Parathyroid adenoma (tissue), 2 donors: ENCODE data around the gene ZNF526.
A peak's percentile ranks its signal among the peaks of the same experiment; 100 is the strongest.

Source experiments
- H2AFZ ChIP-seq: fragments of 300-600 bp; sonication (generic); one replicate; pipeline ENCODE4 v1.7.0; 2017; ENCODE audit warnings: antibody characterized with exemption, mild to moderate bottlenecking
- H3K27ac ChIP-seq: fragments of 300-600 bp; sonication (generic); one replicate; pipeline ENCODE4 v1.7.0; 2017
- H3K27me3 ChIP-seq: fragments of 300-600 bp; sonication (generic); one replicate; pipeline ENCODE4 v1.7.0; 2017; ENCODE audit warnings: low read length; ENCODE audit not compliant: control insufficient read depth, insufficient read depth
- H3K36me3 ChIP-seq: fragments of 300-600 bp; sonication (generic); one replicate; pipeline ENCODE4 v1.7.0; 2017; ENCODE audit warnings: low read length; ENCODE audit not compliant: control insufficient read depth, insufficient read depth
- H3K4me1 ChIP-seq: fragments of 300-600 bp; sonication (generic); one replicate; pipeline ENCODE4 v1.7.0; 2017; ENCODE audit warnings: control low read depth
- H3K4me2 ChIP-seq: fragments of 300-600 bp; sonication (generic); one replicate; pipeline ENCODE4 v1.7.0; 2017; ENCODE audit warnings: low read length
- H3K4me3 ChIP-seq: fragments of 300-600 bp; sonication (generic); one replicate; pipeline ENCODE4 v1.7.0; 2017; ENCODE audit warnings: low read depth, low read length
- H3K79me2 ChIP-seq: fragments of 300-600 bp; sonication (generic); one replicate; pipeline ENCODE4 v1.7.0; 2017; ENCODE audit warnings: control low read depth
- H3K9ac ChIP-seq: fragments of 300-600 bp; sonication (generic); one replicate; pipeline ENCODE4 v1.7.0; 2017; ENCODE audit warnings: mild to moderate bottlenecking
- H3K9me3 ChIP-seq: fragments of 300-600 bp; sonication (generic); one replicate; pipeline ENCODE4 v1.7.0; 2017; ENCODE audit warnings: low read length; ENCODE audit not compliant: control insufficient read depth
- TF ChIP-seq, protein P1 (sequence below): fragments of 300-600 bp; sonication (generic); IDR thresholded peaks from one replicate; pipeline ENCODE4 v1.7.0; 2017; ENCODE audit warnings: antibody characterized with exemption, mild to moderate bottlenecking
- donor health status: primary hyperparathyroidism.

The ZNF526 gene

GRCh38 chr19:42246922-42247639, 27.0 kb downstream of the ZNF526 start:
- H3K36me3 ChIP-seq = no peaks in the 10 kb centered on the region
- H3K79me2 ChIP-seq = peaks cover 2% of the 10 kb centered on the region
- H3K9me3 ChIP-seq = no peaks in the 10 kb centered on the region
- H3K4me1 ChIP-seq = peaks cover 13% of the 10 kb centered on the region
- H3K27ac ChIP-seq = peak overlapping the region; percentile 25
- no peak overlapping the region for H3K4me3 ChIP-seq
- no peak overlapping the region for H3K4me2 ChIP-seq
- H2AFZ ChIP-seq = no peak overlapping the region
- H3K9ac ChIP-seq = no peak overlapping the region
- TF ChIP-seq, protein P1, sequence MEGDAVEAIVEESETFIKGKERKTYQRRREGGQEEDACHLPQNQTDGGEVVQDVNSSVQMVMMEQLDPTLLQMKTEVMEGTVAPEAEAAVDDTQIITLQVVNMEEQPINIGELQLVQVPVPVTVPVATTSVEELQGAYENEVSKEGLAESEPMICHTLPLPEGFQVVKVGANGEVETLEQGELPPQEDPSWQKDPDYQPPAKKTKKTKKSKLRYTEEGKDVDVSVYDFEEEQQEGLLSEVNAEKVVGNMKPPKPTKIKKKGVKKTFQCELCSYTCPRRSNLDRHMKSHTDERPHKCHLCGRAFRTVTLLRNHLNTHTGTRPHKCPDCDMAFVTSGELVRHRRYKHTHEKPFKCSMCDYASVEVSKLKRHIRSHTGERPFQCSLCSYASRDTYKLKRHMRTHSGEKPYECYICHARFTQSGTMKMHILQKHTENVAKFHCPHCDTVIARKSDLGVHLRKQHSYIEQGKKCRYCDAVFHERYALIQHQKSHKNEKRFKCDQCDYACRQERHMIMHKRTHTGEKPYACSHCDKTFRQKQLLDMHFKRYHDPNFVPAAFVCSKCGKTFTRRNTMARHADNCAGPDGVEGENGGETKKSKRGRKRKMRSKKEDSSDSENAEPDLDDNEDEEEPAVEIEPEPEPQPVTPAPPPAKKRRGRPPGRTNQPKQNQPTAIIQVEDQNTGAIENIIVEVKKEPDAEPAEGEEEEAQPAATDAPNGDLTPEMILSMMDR = no peak
- no peaks in the 10 kb centered on the region for H3K27me3 ChIP-seq

DNA sequence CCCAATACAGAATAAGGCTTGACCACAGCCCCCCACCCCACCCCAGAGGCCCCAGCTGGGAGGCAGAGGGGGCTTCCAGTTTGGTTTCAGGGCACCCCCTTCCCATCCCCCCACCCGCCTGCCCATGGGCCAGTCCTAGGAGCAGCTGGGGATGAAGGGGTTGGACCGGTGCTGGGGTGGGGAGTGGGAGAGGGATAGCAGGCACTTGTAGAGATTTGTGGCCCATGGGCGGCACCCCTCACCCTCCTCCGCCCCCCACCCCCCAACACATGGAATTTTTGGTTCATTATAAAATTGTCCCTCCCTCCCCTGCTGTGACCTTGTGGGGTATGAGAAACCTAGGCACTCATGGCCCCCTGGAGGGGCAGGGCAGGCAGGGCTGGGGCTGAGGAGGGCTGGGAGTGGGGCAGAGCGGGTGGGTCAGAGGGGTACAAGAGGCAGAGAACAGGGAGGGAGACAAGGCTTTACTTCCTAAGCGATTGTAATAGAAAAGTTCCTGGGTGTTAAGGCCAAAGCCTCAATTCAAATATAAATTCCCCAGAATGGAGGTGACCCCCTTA, 27.6 kb downstream of the ZNF526 start:
- H3K27me3 ChIP-seq = no peaks in the 10 kb centered on the region
- H3K79me2 ChIP-seq = peaks cover 2% of the 10 kb centered on the region
- no peak overlapping the region for H3K4me2 ChIP-seq
- no peaks in the 10 kb centered on the region for H3K9me3 ChIP-seq
- TF ChIP-seq, protein P1 = no peak
- H3K27ac ChIP-seq = no peak overlapping the region
- H3K9ac ChIP-seq = no peak overlapping the region
- H2AFZ ChIP-seq = no peak overlapping the region
- no peaks in the 10 kb centered on the region for H3K36me3 ChIP-seq
- no peak overlapping the region for H3K4me3 ChIP-seq
- H3K4me1 ChIP-seq = peaks cover 17% of the 10 kb centered on the region

GRCh38 chr19:42248270-42249148, 28.4 kb downstream of the ZNF526 start:
- Histone ChIP-seq H3K27ac (no peak overlapping the region), H3K9ac (no peak overlapping the region), H3K36me3 (no peaks in the 10 kb centered on the region), H3K9me3 (no peaks in the 10 kb centered on the region), H3K4me2 (no peak overlapping the region), H3K4me1 (peaks cover 17% of the 10 kb centered on the region), H3K27me3 (no peaks in the 10 kb centered on the region), H3K4me3 (no peak overlapping the region), H2AFZ (no peak overlapping the region), H3K79me2 (peaks cover 2% of the 10 kb centered on the region)
- TF ChIP-seq, protein P1 = no peak

DNA sequence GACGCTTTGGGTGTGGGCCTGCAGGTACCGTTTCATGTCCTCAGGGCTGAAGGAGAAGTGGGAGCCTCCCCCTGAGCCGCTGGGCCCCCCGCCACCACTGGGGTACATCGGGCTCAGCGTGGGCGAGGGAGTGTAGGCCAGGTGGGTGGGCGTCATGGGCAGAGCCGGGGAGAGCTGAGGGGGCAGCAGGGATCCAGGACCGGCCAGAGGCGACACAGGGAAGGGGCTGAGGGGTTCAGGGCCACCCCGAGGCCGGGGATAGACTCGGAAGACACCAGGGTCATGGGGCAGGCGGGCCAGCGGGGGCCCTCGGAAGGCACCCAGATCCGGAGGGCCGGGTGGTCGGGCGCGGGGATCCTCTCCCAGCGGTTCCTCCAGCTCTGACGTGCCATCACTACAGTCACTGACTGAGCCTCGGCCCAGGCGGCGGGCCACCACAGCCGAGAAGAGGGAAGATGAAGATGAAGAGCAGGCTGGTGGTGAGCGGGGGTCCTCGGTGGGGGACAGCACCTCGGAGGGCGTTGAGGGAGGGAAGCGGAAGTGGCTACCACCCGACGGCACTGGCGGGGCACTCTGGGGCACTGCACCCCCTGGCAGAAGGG, 29.1 kb downstream of the ZNF526 start:
- no peaks in the 10 kb centered on the region for H3K36me3 ChIP-seq
- no peak overlapping the region for H3K9ac ChIP-seq
- H3K4me3 ChIP-seq = no peak overlapping the region
- H3K9me3 ChIP-seq = no peaks in the 10 kb centered on the region
- peaks cover 2% of the 10 kb centered on the region for H3K79me2 ChIP-seq
- H3K4me2 ChIP-seq = no peak overlapping the region
- TF ChIP-seq, protein P1 = no peak
- no peak overlapping the region for H3K27ac ChIP-seq
- no peak overlapping the region for H2AFZ ChIP-seq
- H3K4me1 ChIP-seq = peaks cover 17% of the 10 kb centered on the region
- H3K27me3 ChIP-seq = no peaks in the 10 kb centered on the region
